ENCODE data around the gene HRH1. TPM values are rescaled to one million over a fixed set of nuclear protein-coding genes. Genes with fewer than 3 reads are reported as not detected.
A peak's percentile ranks its signal among the peaks of the same experiment; 100 is the strongest.

HRH1 gene
- total RNA-seq, 1 donor from 2014 or later: 6.2 TPM

DNA sequence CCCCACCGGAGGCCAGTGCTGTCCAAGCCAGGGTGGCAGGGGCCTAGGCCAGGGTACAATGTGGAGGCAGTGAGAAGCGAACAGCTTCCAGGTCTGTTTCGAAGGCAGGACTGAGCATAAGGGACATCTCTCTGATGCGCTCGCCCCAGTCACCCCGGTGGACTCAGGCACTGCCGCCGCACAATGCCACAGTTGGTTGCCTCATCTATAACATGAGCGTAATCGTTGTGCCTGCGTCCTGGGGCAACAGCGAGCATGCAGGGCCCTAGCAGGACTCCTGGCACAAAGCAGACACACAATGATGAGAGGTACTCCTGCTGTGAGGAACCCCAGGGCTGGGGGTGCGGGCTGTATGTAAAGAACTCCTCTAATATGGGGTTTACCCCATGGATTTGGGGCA is 14.1 kb downstream of the HRH1 start:
- TF ChIP-seq, protein P1, sequence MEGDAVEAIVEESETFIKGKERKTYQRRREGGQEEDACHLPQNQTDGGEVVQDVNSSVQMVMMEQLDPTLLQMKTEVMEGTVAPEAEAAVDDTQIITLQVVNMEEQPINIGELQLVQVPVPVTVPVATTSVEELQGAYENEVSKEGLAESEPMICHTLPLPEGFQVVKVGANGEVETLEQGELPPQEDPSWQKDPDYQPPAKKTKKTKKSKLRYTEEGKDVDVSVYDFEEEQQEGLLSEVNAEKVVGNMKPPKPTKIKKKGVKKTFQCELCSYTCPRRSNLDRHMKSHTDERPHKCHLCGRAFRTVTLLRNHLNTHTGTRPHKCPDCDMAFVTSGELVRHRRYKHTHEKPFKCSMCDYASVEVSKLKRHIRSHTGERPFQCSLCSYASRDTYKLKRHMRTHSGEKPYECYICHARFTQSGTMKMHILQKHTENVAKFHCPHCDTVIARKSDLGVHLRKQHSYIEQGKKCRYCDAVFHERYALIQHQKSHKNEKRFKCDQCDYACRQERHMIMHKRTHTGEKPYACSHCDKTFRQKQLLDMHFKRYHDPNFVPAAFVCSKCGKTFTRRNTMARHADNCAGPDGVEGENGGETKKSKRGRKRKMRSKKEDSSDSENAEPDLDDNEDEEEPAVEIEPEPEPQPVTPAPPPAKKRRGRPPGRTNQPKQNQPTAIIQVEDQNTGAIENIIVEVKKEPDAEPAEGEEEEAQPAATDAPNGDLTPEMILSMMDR (IDR thresholded peaks at IDR 0.05): no peak
- no peak overlapping the region for H3K4me3 ChIP-seq
- H3K36me3 ChIP-seq: no peaks in the 10 kb centered on the region
- DNase-seq (ENCODE audit: low spot score in 2 of 2): no peak
- H3K27me3 ChIP-seq: no peaks in the 10 kb centered on the region
- H3K27ac ChIP-seq: peak overlapping the region; percentile 85 to 95
- intact Hi-C loops (cut with DNase I): no loop called here
- H3K9me3 ChIP-seq: no peaks in the 10 kb centered on the region
- peaks cover 27 to 67% of the 10 kb centered on the region in 2 donors for H3K4me1 ChIP-seq

DNA sequence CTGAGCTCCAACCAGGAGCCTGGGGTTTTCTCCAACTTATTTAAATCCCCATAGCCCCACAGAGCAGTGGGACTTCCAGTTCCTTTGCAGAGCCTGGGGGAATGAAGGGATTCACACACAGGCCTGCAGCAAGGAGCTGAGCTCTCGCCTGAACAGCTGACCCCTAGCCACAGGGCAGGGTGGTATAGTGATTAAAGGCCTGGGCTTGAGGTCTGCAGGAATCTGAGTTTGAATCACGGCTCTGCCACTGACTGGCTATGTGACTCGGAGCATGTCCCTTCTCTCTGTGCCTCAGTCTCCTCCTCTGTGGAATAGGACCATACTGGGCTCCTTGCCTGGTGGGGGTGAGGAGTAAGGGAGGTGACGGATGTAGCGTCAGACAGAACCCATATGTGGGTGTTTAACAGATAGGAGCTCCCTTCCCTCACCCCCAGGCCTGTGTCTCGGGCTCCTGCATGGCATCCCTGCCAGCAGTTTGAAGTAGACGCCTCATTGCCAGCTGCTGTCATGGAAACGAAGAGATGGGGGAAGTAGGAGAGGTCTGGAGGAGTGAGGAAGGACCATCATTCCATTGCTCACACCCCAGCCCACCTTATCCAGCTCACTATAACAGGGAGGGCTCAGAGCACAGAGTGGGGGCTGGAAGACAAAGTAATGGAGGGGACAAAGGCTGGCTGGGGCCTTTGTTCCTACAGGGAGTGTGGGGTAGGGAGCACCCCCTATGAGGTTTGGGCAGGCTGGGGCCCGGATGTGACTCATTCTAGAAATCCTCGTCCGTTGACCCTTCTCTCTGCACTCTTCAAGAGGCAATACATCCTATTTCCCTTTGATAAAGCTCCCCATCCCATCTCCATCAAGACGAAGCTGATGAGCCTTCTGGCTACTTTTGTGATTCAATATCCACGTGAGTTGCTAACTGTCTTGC is 14.8 kb downstream of the HRH1 start:
- H3K27ac ChIP-seq: peak overlapping the region; percentile 85 to 95
- intact Hi-C loops (cut with DNase I): no loop called here
- TF ChIP-seq, protein P1 (IDR thresholded peaks at IDR 0.05): no peak

DNA sequence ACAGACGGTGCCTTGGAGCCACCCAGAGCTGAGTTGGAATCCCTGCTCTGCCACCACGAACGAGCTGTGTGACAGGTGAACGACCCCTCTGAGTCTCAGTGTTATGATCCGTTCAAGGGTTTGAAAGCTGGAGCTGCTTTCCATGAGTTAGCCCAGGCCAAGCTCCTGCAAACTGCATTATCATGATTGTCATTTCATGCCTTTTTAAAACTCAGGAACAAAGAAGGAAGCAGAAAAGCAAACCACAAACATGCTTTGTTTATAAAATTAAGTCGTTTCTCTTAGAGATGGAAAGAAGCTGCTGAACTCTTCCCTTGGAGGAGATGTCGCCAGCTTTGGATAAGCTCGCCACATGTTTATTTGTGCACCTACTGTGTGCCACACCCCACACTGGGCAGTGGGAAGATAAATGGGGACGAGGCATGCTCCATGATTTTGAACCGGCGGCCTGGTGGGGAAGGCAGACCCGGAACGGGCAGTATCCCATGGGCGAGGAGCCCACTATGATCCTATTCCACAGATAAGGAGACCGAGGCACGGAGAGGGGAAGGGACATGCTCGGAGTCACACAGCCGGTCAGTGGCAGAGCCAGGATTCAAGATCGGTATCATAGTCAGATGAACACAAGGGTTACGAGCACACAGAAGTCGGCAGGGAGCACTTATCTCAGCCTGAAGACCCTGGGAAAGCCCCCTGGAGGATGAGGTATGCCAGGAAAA is 15.9 kb downstream of the HRH1 start:
- H3K9me3 ChIP-seq: no peaks in the 10 kb centered on the region
- DNase-seq (ENCODE audit: low spot score in 2 of 2): no peak
- TF ChIP-seq, protein P1 (IDR thresholded peaks at IDR 0.05): no peak
- H3K36me3 ChIP-seq: no peaks in the 10 kb centered on the region
- intact Hi-C loops (cut with DNase I): loop anchor here (5.0 kb wide), 1 partner anchor 37 kb away; no protein-coding TSS in a partner anchor
- H3K4me3 ChIP-seq: no peak overlapping the region
- H3K27me3 ChIP-seq: no peaks in the 10 kb centered on the region
- peak overlapping the region; percentile 85 to 95 for H3K27ac ChIP-seq
- peaks cover 22 to 58% of the 10 kb centered on the region in 2 donors for H3K4me1 ChIP-seq

More for the DNA sequence above, 14.8 kb downstream of the HRH1 start:
- H3K4me3 ChIP-seq: no peak overlapping the region
- DNase-seq (ENCODE audit: low spot score in 2 of 2): no peak
- peaks cover 27 to 68% of the 10 kb centered on the region in 2 donors for H3K4me1 ChIP-seq
- H3K27me3 ChIP-seq: no peaks in the 10 kb centered on the region
- H3K9me3 ChIP-seq: no peaks in the 10 kb centered on the region
- H3K36me3 ChIP-seq: no peaks in the 10 kb centered on the region

DNA sequence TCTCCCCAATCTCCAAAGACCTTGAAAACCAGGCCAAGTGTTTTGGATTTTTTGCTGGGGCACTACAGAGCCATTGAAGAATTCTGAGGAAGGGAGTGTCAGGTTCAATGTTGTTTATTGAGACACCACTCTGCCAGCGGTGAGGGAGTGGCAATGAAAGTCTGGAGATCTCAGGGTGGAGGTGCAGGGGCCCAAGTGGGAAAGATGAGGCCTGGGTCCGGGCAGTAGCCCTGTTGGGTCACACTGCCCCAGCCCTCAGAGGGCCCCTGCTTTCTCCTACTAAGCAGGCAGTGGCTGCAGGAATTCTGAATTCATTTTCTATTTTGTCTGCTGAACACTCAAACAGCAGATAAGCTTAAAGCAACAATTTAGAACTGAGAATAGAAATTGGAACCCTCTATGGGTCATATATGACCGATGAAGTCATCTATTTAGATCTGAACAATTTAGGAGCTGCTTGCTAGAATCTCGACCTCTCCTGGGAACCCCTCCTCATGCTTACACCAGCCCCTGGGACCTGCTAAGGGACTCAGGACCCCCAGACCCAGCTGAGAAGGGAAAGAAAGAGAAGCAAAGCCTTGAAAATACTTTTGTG is 17.9 kb downstream of the HRH1 start:
- H3K9me3 ChIP-seq: no peaks in the 10 kb centered on the region
- H3K4me3 ChIP-seq: peak overlapping the region in 1 of 2 donors; percentile 46
- intact Hi-C loops (cut with DNase I): loop anchor here (5.0 kb wide), 1 partner anchor 35 kb away; no protein-coding TSS in a partner anchor
- peak overlapping the region; percentile 85 to 95 for H3K27ac ChIP-seq
- no peaks in the 10 kb centered on the region for H3K27me3 ChIP-seq
- no peak for DNase-seq (ENCODE audit: low spot score in 2 of 2)
- H3K4me1 ChIP-seq: peaks cover 18 to 52% of the 10 kb centered on the region in 2 donors
- TF ChIP-seq, protein P1 (IDR thresholded peaks at IDR 0.05): no peak
- H3K36me3 ChIP-seq: no peaks in the 10 kb centered on the region

DNA sequence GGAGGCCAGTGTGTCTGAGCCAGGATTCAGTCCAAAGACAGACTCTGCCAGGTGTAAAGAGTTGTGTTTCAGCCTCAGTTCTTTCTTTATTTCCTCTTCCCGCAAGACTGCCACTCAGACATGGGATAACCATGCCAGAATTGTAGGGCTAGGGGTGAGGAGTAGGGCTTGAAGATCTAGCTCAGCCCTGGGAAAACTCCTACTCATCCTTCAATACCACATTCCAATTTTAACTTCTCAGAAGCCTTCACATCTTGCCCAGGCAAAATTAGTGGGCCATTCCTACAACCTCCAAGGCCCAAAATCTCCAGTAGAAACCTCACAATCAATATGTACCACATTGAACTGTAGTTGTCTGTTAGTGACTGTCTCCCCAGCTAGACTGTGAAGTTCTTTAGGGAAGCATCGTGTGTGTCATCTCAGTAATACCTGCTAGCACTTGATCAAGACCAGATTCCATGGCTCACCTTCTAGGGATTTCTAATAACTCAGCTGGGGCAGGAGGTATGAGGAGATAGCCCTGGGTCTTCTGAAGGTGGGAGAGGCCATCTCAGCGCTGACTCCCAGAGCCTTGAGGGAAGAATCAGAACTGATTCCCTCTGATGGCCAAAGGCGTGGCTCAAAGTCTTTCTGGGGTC is 19.7 kb downstream of the HRH1 start:
- intact Hi-C loops (cut with DNase I): loop anchor here (5.0 kb wide), 1 partner anchor 33 kb away; no protein-coding TSS in a partner anchor
- no peak for DNase-seq (ENCODE audit: low spot score in 2 of 2)
- peaks cover 18 to 43% of the 10 kb centered on the region in 2 donors for H3K4me1 ChIP-seq
- H3K27me3 ChIP-seq: no peaks in the 10 kb centered on the region
- H3K9me3 ChIP-seq: no peaks in the 10 kb centered on the region
- H3K4me3 ChIP-seq: no peak overlapping the region
- peak overlapping the region; percentile 85 to 95 for H3K27ac ChIP-seq
- H3K36me3 ChIP-seq: peaks cover 0 to 10% of the 10 kb centered on the region in 2 donors
- TF ChIP-seq, protein P1 (IDR thresholded peaks at IDR 0.05): no peak
